ENCODE data around the gene ELMO1. TPM values are rescaled to one million over a fixed set of nuclear protein-coding genes. Genes with fewer than 3 reads are reported as not detected.

Gene ELMO1
- total RNA-seq, 4 donors from 2014 or later: 11.5 to 19.9 (median 17.4) TPM

DNA sequence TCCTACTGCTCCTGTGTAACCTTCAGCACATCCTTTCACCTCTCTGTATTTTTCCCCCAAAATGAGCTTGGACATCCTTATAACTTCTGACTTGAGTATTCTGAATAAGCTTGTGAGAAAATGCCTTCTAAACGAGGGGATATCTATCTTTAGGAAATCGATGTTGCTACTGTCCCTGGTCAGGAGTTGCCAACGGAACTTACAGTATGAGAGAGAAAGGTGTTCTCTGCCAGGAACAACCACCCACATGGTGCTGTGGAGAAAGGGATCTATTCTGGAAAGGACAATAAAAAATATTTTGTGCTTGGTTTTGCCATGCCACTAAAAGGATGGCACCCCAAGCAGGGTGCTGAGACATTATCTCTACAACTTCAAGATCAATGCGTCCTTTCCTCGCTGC lies 537.8 kb downstream of the ELMO1 start:
- intact Hi-C loops (cut with DNase I; ENCODE audit: low total_unique reads): no loop called here
- H3K4me3 ChIP-seq (ENCODE audit: low read depth, poor library complexity, severe bottlenecking): no peak overlapping the region
- WGBS, 2 donors: 96 to 97% methylated on average over 5 of the region's 5 CpGs
- DNase-seq (ENCODE audit: low spot score in 2 of 2): no peak
- no peak for TF ChIP-seq POLR2A (IDR thresholded peaks at IDR 0.05)
- TF ChIP-seq, protein P1, sequence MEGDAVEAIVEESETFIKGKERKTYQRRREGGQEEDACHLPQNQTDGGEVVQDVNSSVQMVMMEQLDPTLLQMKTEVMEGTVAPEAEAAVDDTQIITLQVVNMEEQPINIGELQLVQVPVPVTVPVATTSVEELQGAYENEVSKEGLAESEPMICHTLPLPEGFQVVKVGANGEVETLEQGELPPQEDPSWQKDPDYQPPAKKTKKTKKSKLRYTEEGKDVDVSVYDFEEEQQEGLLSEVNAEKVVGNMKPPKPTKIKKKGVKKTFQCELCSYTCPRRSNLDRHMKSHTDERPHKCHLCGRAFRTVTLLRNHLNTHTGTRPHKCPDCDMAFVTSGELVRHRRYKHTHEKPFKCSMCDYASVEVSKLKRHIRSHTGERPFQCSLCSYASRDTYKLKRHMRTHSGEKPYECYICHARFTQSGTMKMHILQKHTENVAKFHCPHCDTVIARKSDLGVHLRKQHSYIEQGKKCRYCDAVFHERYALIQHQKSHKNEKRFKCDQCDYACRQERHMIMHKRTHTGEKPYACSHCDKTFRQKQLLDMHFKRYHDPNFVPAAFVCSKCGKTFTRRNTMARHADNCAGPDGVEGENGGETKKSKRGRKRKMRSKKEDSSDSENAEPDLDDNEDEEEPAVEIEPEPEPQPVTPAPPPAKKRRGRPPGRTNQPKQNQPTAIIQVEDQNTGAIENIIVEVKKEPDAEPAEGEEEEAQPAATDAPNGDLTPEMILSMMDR (IDR thresholded peaks at IDR 0.05): no peak

DNA sequence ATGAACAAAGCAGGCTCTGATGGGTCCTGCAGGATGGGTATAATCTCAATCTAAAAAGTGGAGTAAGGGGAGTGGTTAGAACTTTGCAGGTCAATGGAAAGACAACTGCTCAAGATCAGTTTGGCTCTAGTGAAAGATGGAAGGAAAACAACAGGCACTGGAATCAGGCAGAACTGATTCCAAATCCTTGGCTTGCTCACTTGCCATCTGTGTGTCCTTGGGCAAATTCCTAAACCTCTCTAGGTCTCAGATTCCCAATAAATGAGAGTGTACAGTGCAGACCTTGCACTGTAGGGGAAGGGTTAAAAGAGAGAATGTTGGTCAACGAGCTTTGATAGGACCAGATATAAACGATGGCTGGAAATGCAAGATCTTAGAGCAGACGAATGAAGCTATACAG lies 538.3 kb downstream of the ELMO1 start:
- H3K4me3 ChIP-seq (ENCODE audit: low read depth, poor library complexity, severe bottlenecking): no peak overlapping the region
- intact Hi-C loops (cut with DNase I; ENCODE audit: low total_unique reads): no loop called here
- TF ChIP-seq POLR2A (IDR thresholded peaks at IDR 0.05): no peak
- TF ChIP-seq, protein P1 (IDR thresholded peaks at IDR 0.05): no peak
- DNase-seq (ENCODE audit: low spot score in 2 of 2): no peak
- 75 to 78% methylated on average over 3 of the region's 3 CpGs for WGBS, 2 donors

DNA sequence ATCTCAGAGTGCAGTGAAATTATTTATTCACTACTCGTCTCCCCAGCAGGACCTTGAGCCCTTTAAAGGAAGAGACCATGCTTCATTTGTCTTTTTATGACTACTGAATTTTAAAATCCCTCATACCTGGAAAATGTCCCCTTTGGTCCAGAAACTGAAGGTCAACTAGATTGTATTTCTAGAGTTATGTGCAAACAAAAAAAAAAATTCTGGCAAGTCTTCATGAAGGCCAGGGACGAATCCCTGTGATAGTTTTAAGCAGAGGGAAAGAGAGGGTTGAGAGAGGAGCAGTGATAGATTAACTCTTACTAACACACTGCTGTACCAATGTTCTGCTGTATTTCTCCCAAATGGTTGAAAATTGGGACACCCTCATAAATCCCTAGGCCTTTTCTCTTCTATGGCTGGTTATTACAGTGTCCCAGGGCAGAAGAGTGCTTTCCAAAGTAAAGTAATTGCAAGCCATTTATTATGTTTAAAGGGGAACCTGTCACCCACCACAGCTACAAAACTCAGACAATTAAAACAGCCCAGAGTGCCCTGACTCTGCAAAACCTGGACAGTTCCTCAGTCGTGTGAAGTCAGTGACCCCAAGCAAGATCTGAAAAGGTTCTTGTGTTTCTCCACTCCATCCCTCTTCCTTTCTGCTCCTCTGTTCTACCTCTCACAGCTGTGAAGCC lies 541.6 kb downstream of the ELMO1 start:
- 53 to 68% methylated on average over 3 of the region's 3 CpGs for WGBS, 2 donors
- TF ChIP-seq POLR2A (IDR thresholded peaks at IDR 0.05): no peak
- TF ChIP-seq, protein P1 (IDR thresholded peaks at IDR 0.05): no peak
- no peak overlapping the region for H3K4me3 ChIP-seq (ENCODE audit: low read depth, poor library complexity, severe bottlenecking)
- intact Hi-C loops (cut with DNase I; ENCODE audit: low total_unique reads): no loop called here
- DNase-seq (ENCODE audit: low spot score in 2 of 2): no peak

DNA sequence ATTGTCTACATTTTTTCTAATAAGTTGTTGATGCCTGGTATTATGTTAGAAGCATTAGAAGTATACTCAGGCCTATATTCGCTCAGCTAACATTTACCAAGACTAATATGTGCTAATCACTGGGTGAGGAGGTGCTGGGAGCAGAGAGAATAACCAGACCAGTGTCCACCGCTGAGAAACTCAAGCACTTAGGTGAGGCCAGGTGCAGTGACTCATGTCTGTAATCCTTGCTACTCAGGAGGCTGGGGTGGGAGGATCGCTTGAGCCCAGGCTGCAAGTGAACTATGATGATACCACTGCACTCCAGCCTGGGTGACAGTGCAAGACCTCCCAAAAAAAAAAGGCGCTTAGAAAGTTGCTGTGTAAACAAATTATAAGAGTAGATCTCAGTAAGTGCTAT lies 542.2 kb downstream of the ELMO1 start:
- TF ChIP-seq POLR2A (IDR thresholded peaks at IDR 0.05): no peak
- TF ChIP-seq, protein P1 (IDR thresholded peaks at IDR 0.05): no peak
- H3K4me3 ChIP-seq (ENCODE audit: low read depth, poor library complexity, severe bottlenecking): no peak overlapping the region
- DNase-seq (ENCODE audit: low spot score in 2 of 2): no peak
- WGBS, 2 donors: 93 to 94% methylated on average over 4 of the region's 4 CpGs
- intact Hi-C loops (cut with DNase I; ENCODE audit: low total_unique reads): no loop called here

DNA sequence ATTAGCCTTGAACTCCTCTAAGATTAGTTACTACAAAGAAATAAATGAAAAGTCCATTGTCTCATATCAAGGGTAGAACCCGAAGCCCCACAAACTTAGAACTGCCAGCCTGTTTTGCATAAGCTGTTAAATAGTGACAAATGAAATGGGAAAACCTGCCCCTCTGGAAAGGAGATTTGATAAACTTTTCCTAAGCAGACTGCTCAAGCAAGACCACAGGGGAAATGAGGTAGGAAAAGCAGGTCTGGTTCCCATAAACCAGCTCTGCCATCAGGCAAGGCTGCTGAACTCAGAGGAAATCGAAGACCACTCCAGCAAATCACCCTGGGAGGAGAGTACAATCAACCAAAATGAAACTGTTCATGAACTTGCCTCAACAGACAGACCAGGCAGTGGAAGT lies 542.8 kb downstream of the ELMO1 start:
- H3K4me3 ChIP-seq (ENCODE audit: low read depth, poor library complexity, severe bottlenecking): no peak overlapping the region
- DNase-seq (ENCODE audit: low spot score in 2 of 2): no peak
- WGBS, 2 donors: 71 to 72% methylated on average over 2 of the region's 2 CpGs
- TF ChIP-seq, protein P1 (IDR thresholded peaks at IDR 0.05): no peak
- no peak for TF ChIP-seq POLR2A (IDR thresholded peaks at IDR 0.05)
- intact Hi-C loops (cut with DNase I; ENCODE audit: low total_unique reads): no loop called here

DNA sequence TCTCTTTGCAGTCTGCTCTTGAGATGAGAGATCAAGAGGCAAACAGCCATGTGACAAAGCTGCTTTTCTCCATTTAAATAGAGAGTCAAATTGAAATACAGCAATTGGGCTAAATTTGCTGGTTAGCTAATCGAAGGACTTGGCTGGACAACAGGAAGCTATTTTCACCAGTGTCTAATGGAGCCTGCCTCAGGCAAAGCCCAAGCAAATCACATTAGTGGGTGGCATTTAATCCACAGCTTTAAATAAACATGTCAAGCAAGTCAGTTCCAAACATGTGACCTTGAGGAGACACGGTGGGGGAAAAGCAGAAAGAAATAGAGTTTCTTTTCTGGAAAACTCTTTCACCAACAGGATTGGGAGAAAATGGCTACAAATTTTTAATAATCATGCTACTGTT lies 543.9 kb downstream of the ELMO1 start:
- H3K4me3 ChIP-seq (ENCODE audit: low read depth, poor library complexity, severe bottlenecking): no peak overlapping the region
- DNase-seq (ENCODE audit: low spot score in 2 of 2): no peak
- WGBS, 2 donors: 18 to 42% methylated on average over 2 of the region's 2 CpGs
- no peak for TF ChIP-seq POLR2A (IDR thresholded peaks at IDR 0.05)
- TF ChIP-seq, protein P1 (IDR thresholded peaks at IDR 0.05): no peak
- intact Hi-C loops (cut with DNase I; ENCODE audit: low total_unique reads): no loop called here

Data from lower leg skin (tissue), 4 donors.